GM18909 (cell line): Measurements from ENCODE around the gene MBD2.
"Not testable (repeated sequence)": the region's sequence is repeated elsewhere in the genome, so short reads cannot be mapped to it uniquely, and the experiment has no call there.

Experiments used
- ATAC-seq: cut with Tn5 transposase; IDR thresholded peaks from one replicate; pipeline ENCODE4 v1.9.1; 2021; ENCODE audit warnings: mild to moderate bottlenecking; ENCODE audit not compliant: unreplicated experiment, poor library complexity

MBD2 gene, protein sequence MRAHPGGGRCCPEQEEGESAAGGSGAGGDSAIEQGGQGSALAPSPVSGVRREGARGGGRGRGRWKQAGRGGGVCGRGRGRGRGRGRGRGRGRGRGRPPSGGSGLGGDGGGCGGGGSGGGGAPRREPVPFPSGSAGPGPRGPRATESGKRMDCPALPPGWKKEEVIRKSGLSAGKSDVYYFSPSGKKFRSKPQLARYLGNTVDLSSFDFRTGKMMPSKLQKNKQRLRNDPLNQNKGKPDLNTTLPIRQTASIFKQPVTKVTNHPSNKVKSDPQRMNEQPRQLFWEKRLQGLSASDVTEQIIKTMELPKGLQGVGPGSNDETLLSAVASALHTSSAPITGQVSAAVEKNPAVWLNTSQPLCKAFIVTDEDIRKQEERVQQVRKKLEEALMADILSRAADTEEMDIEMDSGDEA

DNA sequence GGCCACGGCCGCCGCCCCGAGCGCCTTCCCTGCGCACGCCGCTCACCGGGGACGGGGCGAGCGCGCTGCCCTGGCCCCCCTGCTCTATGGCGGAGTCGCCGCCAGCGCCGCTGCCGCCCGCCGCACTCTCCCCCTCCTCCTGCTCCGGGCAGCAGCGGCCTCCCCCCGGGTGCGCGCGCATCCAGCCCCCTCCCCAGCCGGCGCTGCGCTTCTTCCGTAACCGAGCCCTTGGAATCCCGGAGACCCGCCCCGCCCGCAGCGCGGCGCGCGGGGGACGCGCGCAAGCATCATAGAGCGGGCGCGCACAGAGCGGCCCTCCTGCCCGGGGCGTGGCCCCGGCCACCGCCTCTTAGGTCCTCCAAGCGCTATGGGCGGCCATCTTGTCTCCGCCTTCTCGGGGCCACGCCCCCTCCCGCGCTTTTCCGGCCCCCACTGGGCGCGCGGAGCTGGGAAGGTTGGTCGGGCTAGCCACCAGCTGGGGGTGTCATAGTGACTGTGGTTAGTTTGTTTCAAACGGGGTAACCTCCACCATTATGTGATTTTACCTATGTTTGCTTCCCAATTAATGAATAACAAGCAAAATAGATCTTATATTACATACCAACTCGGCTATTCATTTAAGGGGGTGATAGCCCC is at the start of gene MBD2:
TSS of gene MBD2 (minus strand) at position 291 of the 636 bp plus-strand sequence. CDS start at position 181, 110 bp downstream.
- ATAC-seq = peak; percentile 90

DNA sequence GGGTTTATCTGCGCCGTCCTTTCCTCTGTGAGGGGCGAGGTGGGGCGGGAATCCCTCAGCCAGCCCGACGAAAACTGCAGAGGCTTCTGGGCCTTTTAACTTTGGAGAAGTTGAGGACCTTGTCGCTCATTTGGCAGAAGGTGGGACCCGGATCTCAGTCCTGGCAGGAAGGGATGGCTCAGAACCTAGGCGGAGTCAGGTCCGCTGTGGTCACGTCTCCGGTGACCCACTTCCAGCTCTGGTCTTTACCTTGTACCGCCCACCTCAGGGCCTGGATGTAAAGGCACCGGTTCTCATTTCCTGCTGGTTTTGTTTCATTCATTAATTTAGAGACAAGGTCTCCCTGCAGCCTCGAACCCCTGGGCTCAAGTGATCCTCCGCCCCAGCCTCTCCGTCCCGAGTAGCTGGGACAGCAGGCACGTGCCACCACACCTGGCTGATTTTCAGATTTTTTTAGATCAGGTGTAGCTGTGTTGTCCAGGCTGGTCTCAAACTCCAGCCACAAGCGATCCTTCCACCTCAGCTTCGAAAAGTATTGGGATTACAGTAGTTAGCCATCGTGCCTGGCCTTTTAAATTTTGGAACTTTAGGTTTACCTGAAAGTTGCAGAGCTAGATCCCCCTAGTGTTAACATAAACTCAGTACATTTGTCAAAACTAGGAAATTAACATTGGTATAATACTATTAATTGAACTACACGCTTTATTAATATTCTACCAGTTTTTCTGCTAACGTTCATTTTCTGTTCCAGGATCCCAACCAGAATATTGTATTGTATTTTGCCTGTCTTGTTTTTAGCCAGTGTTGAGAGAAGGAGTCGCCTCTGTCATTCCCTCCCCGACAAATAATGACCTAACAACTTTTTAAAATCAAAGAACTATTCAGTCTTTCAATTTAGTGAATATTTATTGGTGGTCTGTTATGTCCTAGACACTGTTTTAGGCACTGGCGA is 45.7 kb upstream of the MBD2 start:
- ATAC-seq = peak; percentile 52

DNA sequence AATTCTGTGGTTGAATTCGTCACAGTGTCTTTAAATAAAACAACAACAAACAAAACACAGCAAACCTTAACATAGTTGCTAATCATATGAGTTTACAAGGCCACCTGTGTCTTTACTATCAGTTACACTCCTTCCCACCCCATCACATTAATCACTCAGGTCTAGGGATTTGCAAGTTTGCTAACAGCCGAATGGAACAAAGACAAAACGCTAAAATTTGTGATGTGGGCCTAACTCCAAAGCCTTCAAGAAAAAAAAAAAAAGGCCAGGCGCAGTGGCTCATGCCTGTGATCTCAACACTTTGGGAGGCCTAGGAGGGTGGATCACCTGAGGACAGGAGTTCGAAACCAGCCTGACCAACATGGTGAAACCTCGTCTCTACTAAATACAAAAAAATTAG is 44.3 kb upstream of the MBD2 start:
- ATAC-seq = no peak

DNA sequence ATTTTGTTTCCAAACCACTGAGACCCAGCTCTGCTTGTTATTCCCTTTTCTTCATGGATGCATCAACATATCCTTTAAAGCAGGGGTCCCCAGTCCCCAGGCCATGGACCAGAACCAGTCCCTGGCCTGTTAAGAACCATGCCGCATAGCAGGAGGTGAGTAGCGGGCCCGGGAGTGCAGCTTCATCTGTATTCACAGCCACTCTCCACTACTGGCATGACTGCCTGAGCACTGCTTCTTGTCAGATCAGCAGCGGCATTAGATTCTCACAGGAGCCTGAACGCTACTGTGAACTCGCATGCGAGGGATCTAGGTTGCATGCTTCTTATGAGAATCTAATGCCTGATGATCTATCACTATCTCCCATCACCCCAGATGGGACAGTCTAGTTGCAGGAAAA is 43.2 kb upstream of the MBD2 start:
- ATAC-seq = no peak

DNA sequence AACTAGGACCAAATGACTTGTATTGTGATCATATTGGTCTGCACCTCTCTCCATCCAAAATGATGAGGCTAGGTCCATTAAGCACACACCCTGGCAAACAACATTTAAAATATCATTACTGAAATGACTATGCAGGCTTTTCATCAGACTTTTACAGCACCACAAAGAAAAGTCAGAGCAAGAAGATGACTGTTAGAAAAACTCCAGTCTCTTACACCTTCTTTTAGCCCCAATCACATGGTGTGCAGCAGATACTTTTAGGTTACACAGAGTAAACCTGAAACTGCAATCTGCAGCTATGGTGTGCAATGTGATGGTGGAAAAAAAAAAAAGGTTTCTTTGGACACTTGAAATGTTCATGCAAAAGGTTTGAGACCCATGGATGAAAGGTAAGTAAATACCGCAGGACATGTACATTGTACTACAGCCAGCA is 39.5 kb upstream of the MBD2 start:
- peak; percentile 81 for ATAC-seq

DNA sequence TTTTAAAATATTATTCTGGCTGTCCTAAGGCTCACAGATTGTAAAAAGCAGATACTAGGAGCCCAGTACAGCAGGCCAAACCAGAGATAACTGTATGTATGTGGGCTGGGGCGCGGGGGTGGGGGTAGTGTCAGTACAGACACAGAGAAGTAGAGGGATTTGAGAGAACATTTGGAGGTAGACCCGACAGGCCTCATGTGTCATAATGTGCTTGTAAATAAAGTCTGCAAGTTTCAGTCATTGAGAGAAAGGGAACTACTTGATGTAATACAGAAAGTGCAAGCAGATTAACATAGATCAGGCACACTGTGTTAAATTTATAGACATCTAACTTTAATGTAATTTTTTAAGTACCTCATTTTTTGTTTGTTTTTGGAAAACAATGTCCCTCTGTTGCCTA is 37.4 kb upstream of the MBD2 start:
- ATAC-seq = peak; percentile 83

DNA sequence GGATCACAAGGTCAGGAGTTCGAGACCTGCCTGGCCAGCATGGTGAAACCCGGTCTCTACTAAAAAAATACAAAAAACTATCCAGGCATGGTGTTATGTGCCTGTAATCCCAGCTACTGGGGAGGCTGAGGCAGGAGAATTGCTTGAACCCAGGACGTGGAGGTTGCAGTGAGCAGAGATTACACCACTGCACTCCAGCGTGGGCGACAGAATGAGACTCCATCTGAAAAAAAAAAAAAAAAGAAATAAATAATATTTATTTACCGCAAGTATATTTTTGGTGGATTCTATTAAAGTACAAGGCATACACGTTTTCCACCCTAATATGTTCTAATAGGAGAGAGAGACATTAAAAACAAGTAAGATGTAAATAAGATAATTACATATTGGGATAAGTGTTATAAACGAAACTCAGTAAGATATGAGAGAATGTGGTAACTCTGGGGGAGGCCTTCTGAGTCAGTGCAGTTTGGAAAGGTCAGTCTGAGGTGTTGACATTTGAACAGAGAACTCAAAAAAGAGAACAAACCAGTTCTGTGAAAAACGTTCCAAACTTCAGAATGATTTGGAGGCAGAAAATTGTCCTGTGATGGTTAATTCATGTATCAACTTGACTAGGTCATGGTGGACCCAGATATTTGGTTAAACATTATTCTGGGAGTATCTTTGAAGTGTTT is 36.1 kb upstream of the MBD2 start:
- peak; percentile 29 for ATAC-seq

DNA sequence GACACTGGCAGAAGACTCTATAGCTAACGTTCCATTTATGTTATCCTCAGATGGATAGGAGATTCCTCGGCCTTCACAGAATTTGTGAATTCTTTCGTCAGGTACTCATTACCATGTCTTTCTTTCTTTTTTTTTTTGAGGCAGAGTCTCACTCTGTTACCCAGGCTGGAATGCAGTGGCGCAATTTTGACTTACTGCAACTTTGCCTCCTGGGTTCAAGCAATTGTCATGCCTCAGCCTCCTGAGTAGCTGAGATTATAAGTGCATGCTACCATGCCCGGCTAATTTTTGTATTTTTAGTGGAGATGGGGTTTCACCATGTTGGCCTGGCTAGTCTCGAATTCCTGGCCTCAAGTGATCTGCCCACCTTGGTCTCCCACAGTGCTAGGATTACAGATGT is 33.3 kb upstream of the MBD2 start:
- not testable (repeated sequence) for ATAC-seq

DNA sequence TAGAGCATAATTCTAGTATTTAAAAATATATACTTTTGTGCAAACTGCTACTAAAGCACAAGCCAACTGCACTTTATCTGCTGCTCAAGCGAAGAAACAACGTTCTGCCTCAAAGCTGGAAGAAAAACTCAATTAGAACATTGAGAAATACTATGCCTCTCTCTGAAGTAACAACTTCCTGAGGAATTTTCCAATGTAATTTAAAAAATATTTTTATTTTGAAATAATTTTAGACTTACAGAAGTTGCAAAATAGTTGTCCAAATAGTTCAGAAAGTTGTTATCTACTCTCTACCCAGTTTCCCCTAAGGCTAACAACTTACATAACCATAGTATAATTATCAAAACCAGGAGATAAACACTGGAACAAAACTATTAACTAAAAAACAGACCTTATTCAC is 32.5 kb upstream of the MBD2 start:
- no peak for ATAC-seq

DNA sequence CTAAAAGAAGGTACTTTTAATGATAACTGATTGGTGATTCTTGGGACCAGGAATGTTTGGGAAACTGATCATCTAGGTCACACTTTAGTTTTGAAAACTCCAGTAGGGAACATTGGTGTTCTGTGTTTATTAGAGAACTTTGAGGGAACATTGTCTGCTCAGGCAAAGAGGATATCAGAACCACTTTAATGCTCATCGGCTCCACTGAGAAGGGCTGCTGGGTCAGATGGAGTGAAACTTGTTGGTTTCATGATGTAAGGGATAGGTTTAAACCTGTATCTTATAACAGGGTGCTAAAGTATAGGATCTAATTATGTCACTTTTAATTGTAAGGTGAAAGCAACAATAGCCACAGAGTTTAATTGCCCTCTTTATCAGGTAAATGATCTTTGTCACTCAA is 30.7 kb upstream of the MBD2 start:
- ATAC-seq = no peak

DNA sequence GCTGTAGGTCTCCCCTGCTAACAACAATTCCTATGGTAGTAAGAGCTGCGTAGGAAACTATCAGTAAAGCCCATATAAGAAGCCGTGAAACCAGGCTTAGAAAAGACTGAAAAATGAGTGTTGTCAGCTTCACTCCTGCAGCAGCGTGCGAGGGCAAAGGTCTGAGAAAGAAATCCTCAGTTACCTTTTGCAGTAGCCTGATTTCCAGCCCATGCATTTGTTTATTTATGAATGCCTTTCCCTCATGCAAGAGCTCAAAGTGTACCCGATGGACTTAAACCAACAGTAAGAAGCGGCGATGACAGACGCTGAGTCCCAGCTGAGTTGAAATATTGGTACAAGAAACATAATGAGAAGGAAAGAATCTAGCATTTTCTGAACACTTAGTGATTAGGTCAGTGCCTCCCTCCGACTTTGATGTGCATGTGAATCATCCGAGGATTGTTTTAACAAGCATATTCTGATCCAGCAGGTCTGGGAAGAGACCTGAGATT is 29.8 kb upstream of the MBD2 start:
- no peak for ATAC-seq

DNA sequence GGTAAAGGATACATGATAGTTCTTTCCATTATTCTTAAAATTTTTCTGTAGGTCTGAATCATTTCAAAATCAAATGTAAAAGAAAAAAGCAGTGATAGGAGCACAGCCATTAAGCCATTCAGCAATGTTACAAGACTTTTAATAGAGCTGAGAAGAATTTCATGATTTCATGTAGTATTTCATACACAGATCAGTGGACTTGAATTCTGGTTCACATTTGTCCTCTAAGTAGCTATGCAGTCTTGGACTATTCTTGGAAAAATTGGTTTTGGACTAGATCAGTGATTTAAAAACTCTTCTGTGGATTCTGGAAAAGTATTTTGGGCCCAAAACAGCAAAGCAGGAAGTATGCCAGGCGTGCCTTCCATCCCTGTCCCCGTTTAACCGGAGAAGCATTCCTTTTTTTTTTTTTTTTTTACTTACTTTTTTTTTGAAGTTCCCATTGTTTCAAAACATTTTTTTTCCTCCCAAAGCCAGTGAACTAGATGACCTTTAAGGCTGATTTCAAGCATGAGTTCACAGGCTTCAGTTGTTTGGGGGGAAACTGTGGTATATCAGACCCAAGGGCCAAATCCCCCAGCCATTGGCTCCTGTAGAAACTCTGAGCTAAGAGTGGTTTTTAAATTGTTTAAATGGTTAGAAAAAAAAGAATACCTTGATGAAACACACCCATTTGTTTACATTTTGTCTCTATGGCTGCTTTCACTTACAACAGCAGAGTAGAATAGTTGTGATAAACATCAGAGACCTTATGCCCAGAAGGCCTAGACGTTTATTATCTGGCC is 27.3 kb upstream of the MBD2 start:
- no peak for ATAC-seq

DNA sequence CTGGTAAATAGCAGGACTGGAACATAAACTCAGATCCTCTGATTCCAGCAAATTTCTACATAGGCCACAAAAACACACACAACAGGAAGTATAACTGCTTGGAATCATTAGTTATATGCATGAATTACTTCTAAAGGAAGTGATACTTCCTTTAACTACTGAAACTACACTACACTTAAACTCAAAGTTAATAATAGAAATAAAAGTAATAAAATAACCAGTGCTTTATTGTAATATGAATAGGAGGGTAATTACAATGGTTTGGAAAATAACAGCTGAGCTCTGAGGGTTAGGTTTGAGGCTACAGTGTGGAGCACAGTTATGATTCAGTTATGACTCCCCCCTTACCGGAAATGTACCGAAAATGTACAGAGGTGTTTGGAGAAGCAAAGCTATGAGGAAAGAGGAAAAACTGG is 26.4 kb upstream of the MBD2 start:
- ATAC-seq = peak; percentile 92

DNA sequence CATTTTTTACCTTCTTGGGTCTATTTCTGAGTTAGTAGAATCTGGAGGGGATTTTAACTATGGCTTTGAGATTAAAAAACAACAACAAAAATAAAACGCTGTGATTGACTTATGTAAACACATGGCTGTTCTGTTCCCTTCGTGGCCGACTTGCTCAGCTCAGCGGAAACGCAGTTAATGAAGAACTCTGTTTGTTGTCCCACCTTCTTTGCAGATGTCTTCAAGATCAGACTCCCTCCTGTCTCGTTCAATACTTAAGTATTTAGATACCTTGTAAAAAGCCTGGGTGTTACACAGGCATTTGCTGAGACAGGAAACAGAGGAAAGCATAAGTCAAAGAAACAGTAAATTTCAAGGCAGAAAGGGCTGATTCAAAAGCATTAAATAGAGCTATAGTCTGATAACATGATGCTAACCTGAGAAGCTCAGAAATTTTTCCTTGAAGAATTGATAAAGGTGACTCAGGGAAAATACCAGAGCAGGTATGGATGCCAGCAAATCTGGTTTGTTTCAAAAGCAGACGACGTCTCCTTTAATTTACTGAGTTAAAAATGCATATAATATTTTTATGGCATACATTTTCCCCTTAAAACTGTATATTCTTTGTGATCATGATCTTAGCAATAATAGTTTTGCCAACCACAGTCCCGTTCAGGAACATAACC is 23.2 kb upstream of the MBD2 start:
- no peak for ATAC-seq

DNA sequence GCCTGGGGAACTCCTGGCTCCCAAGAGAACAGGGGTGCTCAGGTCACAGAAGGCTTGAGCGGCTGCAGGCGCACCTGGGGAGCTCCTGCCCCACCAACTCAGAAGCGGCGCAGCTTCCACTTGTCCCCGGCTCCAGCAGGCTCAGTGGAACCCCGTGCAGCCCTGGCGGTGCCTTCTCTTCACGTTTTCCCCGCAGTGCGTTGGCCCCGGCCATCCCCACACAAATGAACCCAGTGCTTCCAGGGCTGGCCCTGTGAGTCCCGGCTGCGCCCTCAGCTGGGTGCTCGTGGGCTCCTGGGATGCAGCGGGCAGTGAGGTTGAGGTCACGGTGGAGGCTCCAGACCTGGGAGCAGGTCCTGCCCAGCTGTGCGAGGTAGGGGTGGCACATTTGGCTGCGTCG is 17.9 kb upstream of the MBD2 start:
- ATAC-seq = no peak

DNA sequence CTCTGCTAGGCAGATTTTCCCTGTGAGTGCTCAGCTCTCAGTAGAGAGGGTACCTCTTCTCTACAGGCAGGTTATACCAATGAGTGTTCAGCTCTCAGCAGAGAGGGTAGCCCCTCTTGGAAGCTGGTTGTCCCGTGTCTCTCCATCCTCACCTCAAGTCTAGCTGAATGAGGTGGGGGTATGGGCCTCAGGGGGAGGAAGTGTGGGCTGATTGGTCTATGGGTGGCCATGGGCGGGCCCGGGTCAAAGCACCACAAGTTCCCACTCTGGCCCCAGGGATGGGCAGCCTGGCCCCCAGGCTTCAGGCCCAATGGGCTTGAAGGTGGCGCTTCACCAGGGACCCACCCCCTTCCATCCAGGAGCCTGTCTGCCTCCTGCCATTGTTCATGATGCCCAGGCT is 17.0 kb upstream of the MBD2 start:
- no peak for ATAC-seq

DNA sequence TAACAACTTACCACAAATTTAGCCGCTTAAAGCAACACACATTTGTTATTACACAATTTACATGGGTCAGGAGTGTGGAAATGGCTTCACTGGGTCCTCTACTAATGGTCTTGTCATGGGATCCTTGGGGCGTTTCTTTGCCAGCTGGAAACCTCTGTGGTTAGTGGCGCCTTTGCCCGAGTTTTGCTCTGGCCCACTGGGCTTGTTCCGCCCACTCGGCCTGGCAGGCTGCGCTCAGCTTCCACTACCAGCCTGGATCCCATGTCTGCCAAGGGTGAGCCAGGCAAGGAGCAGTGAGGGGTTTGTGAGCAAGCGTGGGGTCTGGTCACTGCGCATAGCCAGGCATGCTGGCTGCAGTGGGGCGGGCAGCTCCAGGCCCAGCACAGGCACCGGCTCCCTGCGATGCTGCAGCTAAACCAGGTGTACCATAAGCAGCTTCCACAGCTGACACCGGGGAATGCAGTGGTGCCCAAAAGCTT is 16.2 kb upstream of the MBD2 start:
- no peak for ATAC-seq

DNA sequence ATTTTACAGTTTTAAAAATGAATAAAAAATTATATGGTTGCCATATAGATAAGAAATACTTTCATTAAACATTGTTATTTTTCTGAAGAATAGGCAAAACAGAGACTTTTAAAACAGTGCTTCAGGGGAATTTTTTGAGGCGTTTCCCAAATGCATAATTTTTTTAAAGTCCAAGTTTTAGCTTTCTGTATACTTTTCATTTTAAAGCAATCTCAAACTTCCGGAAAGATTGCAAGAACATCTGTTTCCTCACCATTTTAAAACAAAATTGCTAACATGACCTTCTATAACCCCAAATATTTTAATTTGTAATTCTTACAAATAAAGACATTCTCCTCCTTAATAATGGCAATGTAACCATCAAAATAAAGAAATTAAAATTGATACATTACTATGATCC is 15.1 kb upstream of the MBD2 start:
- ATAC-seq = no peak

DNA sequence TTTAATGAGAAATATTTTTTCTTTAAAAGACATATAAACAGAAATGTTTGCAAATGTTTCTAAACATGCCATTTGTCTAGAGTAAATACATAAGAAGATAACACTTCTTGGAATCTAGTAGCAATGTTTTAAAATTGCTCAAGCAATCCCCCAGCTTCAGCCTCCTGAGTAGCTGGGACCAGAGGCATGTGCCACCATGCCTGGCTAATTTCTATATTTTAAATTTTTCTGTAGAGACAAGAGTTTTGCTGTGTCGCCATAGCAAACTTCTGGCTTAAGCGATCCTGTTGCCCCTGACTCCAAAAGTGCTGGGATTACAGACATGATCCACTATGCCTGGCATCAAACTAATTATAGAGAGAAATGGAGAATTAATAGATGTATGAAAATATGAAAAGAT is 14.6 kb upstream of the MBD2 start:
- no peak for ATAC-seq
